NCI-H1694 (cell line): ENCODE measurements around the gene ADAMTS12.
"Not testable (repeated sequence)": the region's sequence is repeated elsewhere in the genome, so short reads cannot be mapped to it uniquely, and the experiment has no call there.

Experiments used
- DNase-seq: peaks from one replicate; lab custom pipeline; 2025; lab: John Stamatoyannopoulos, UW

Gene ADAMTS12

GRCh38 chr5:33582417-33582816, 309.4 kb downstream of the ADAMTS12 start:
- no peak for DNase-seq

GRCh38 chr5:33579789-33580188, 312.0 kb downstream of the ADAMTS12 start:
- DNase-seq: no peak

GRCh38 chr5:33579152-33579551, 312.6 kb downstream of the ADAMTS12 start:
- DNase-seq: no peak

GRCh38 chr5:33576726-33577590, 314.8 kb downstream of the ADAMTS12 start:
- DNase-seq: no peak

- DNase-seq: no peak
Observed at GRCh38 chr5:33565324-33565723, 326.5 kb downstream of the ADAMTS12 start.

- no peak for DNase-seq
Observed at GRCh38 chr5:33563983-33564908, 327.5 kb downstream of the ADAMTS12 start.

GRCh38 chr5:33563530-33563929, 328.3 kb downstream of the ADAMTS12 start:
- DNase-seq: no peak

GRCh38 chr5:33558489-33558888, 333.3 kb downstream of the ADAMTS12 start:
- DNase-seq: no peak

GRCh38 chr5:33557605-33558004, 334.2 kb downstream of the ADAMTS12 start:
- no peak for DNase-seq

- DNase-seq: no peak
Observed at GRCh38 chr5:33556330-33557328, 335.2 kb downstream of the ADAMTS12 start.

- no peak for DNase-seq
Observed at GRCh38 chr5:33549982-33550567, 341.7 kb downstream of the ADAMTS12 start.

- DNase-seq: not testable (repeated sequence)
Observed at GRCh38 chr5:33539790-33540189, 352.0 kb downstream of the ADAMTS12 start.

- DNase-seq: no peak
Observed at GRCh38 chr5:33539212-33539611, 352.6 kb downstream of the ADAMTS12 start.

GRCh38 chr5:33538201-33538600, 353.6 kb downstream of the ADAMTS12 start:
- DNase-seq: no peak

- DNase-seq: no peak
Observed at GRCh38 chr5:33537240-33537639, 354.6 kb downstream of the ADAMTS12 start.

- no peak for DNase-seq
Observed at GRCh38 chr5:33536802-33537201, 355.0 kb downstream of the ADAMTS12 start.

GRCh38 chr5:33531824-33532223, 360.0 kb downstream of the ADAMTS12 start:
- DNase-seq: no peak

GRCh38 chr5:33531037-33531298, 360.8 kb downstream of the ADAMTS12 start:
- no peak for DNase-seq

- no peak for DNase-seq
Observed at GRCh38 chr5:33530183-33531036, 361.4 kb downstream of the ADAMTS12 start.

GRCh38 chr5:33527696-33528095, 364.1 kb downstream of the ADAMTS12 start:
- no peak for DNase-seq

- no peak for DNase-seq
Observed at GRCh38 chr5:33526755-33527154, 365.0 kb downstream of the ADAMTS12 start.
